ENCODE results near the gene SLC12A7. TPM values are rescaled to one million over a fixed set of nuclear protein-coding genes. Genes with fewer than 3 reads are reported as not detected.

The SLC12A7 gene
- total and polyA plus RNA-seq, 2 donors (not counting 1 experiment from before 2014, with no cell fraction given), result 2.9 to 23.9 TPM

- no peak overlapping the region for H3K4me3 ChIP-seq (replicated peaks in 1 of 4; ENCODE audit: control extremely low read depth in 1 of 4, insufficient read depth in 1 of 4, low read depth in 3 of 4, low read length in 4 of 4)
- no peak overlapping the region for H3K27ac ChIP-seq (ENCODE audit: insufficient read depth, low read length)
- TF ChIP-seq CTCF (conservative IDR thresholded peaks at IDR 0.05 in 1 of 2, IDR thresholded peaks at IDR 0.05 in 1 of 2; ENCODE audit: low read depth in 1 of 2, low read length in 2 of 2) (no peak), EZH2 (IDR thresholded peaks at IDR 0.05; ENCODE audit: low read length, missing control alignments) (no peak)
- H3K9ac ChIP-seq (ENCODE audit: insufficient read depth, low read length), result no peak overlapping the region
- no peaks in the 10 kb centered on the region for H4K20me1 ChIP-seq (ENCODE audit: control insufficient read depth, extremely low read depth, insufficient read depth, low read length)
- no peaks in the 10 kb centered on the region for H3K9me3 ChIP-seq (ENCODE audit: control insufficient read depth, insufficient read depth, low read depth, low read length)
- no peak overlapping the region for H2AFZ ChIP-seq (ENCODE audit: low read length)
- H3K27me3 ChIP-seq (ENCODE audit: control insufficient read depth, insufficient read depth, low read length), result no peaks in the 10 kb centered on the region
- no peak overlapping the region for H3K4me2 ChIP-seq (ENCODE audit: extremely low read depth, insufficient read depth, low read length)
- no peaks in the 10 kb centered on the region for H3K4me1 ChIP-seq (ENCODE audit: control insufficient read depth, extremely low read depth, insufficient read depth, low read length)
- H3K79me2 ChIP-seq (ENCODE audit: control insufficient read depth, insufficient read depth, low read length), result no peaks in the 10 kb centered on the region
- no peak for DNase-seq (ENCODE audit: low read depth in 2 of 2)
- no peaks in the 10 kb centered on the region for H3K36me3 ChIP-seq (ENCODE audit: control insufficient read depth, insufficient read depth, low read length)
Measured at GRCh38 chr5:1113805-1114586, 2.1 kb upstream of the SLC12A7 start.

DNA sequence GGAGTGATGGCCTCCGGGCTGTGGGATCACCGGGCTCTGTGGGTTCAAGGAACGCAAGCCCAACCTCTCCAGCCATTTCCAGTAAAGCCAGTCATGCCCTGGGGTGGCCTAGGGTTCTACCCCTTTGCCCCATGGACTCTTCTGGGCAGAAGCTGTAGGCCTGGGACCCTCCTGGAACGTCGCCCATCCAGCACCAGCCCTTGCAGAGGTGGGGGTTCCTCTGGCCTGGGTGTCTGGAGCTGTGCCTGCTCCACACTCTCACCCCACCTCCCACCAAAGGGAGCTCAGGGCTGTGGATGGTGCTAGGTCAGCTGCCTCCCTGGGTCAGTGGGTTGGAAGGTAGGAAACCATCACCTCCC lies 1.4 kb upstream of the SLC12A7 start:
- Histone ChIP-seq H4K20me1 (ENCODE audit: control insufficient read depth, extremely low read depth, insufficient read depth, low read length) (no peaks in the 10 kb centered on the region), H3K27ac (ENCODE audit: insufficient read depth, low read length) (no peak overlapping the region), H2AFZ (ENCODE audit: low read length) (no peak overlapping the region), H3K4me2 (ENCODE audit: extremely low read depth, insufficient read depth, low read length) (no peak overlapping the region), H3K36me3 (ENCODE audit: control insufficient read depth, insufficient read depth, low read length) (no peaks in the 10 kb centered on the region), H3K79me2 (ENCODE audit: control insufficient read depth, insufficient read depth, low read length) (no peaks in the 10 kb centered on the region), H3K9ac (ENCODE audit: insufficient read depth, low read length) (no peak overlapping the region), H3K4me3 (replicated peaks in 1 of 4; ENCODE audit: control extremely low read depth in 1 of 4, insufficient read depth in 1 of 4, low read depth in 3 of 4, low read length in 4 of 4) (no peak overlapping the region), H3K4me1 (ENCODE audit: control insufficient read depth, extremely low read depth, insufficient read depth, low read length) (no peaks in the 10 kb centered on the region), H3K27me3 (ENCODE audit: control insufficient read depth, insufficient read depth, low read length) (no peaks in the 10 kb centered on the region), H3K9me3 (ENCODE audit: control insufficient read depth, insufficient read depth, low read depth, low read length) (no peaks in the 10 kb centered on the region)
- DNase-seq (ENCODE audit: low read depth in 2 of 2), result no peak
- TF ChIP-seq EZH2 (IDR thresholded peaks at IDR 0.05; ENCODE audit: low read length, missing control alignments) (no peak), CTCF (conservative IDR thresholded peaks at IDR 0.05 in 1 of 2, IDR thresholded peaks at IDR 0.05 in 1 of 2; ENCODE audit: low read depth in 1 of 2, low read length in 2 of 2) (no peak)

GRCh38 chr5:1112596-1113331 lies 901 bp upstream of the SLC12A7 start:
- Histone ChIP-seq H2AFZ (ENCODE audit: low read length) (no peak overlapping the region), H3K4me1 (ENCODE audit: control insufficient read depth, extremely low read depth, insufficient read depth, low read length) (no peaks in the 10 kb centered on the region), H3K4me3 (replicated peaks in 1 of 4; ENCODE audit: control extremely low read depth in 1 of 4, insufficient read depth in 1 of 4, low read depth in 3 of 4, low read length in 4 of 4) (no peak overlapping the region), H3K9ac (ENCODE audit: insufficient read depth, low read length) (no peak overlapping the region), H3K9me3 (ENCODE audit: control insufficient read depth, insufficient read depth, low read depth, low read length) (no peaks in the 10 kb centered on the region), H3K27ac (ENCODE audit: insufficient read depth, low read length) (no peak overlapping the region), H3K79me2 (ENCODE audit: control insufficient read depth, insufficient read depth, low read length) (no peaks in the 10 kb centered on the region), H3K4me2 (ENCODE audit: extremely low read depth, insufficient read depth, low read length) (no peak overlapping the region), H3K36me3 (ENCODE audit: control insufficient read depth, insufficient read depth, low read length) (no peaks in the 10 kb centered on the region), H4K20me1 (ENCODE audit: control insufficient read depth, extremely low read depth, insufficient read depth, low read length) (no peaks in the 10 kb centered on the region), H3K27me3 (ENCODE audit: control insufficient read depth, insufficient read depth, low read length) (no peaks in the 10 kb centered on the region)
- no peak for DNase-seq (ENCODE audit: low read depth in 2 of 2)
- no peak for TF ChIP-seq CTCF (conservative IDR thresholded peaks at IDR 0.05 in 1 of 2, IDR thresholded peaks at IDR 0.05 in 1 of 2; ENCODE audit: low read depth in 1 of 2, low read length in 2 of 2)
- TF ChIP-seq EZH2 (IDR thresholded peaks at IDR 0.05; ENCODE audit: low read length, missing control alignments), result no peak
